GM19238 (cell line): ENCODE measurements around the gene MPDU1.
A peak's percentile ranks its signal among the peaks of the same experiment; 100 is the strongest.

ENCODE experiments used
- DNase-seq: peaks from one replicate; pipeline ENCODE4 v3.0.0; 2011; ENCODE audit warnings: low spot score; ENCODE audit not compliant: insufficient read length

Gene MPDU1

GRCh38 chr17:7583253-7584109 is at the start of gene MPDU1:
Gene MPDU1, plus strand, starts transcription at chr17:7583852. Its CDS starts 11 bp downstream, at chr17:7583863.
- DNase-seq: peak; percentile 85

- DNase-seq: no peak
Observed at GRCh38 chr17:7538050-7538449, 45.6 kb upstream of the MPDU1 start.

GRCh38 chr17:7538891-7539545 is 44.6 kb upstream of the MPDU1 start:
- DNase-seq: no peak

- DNase-seq: no peak
Observed at GRCh38 chr17:7541074-7541621, 42.5 kb upstream of the MPDU1 start.

- DNase-seq: no peak
Observed at GRCh38 chr17:7544911-7545310, 38.7 kb upstream of the MPDU1 start.

GRCh38 chr17:7548585-7549400 is 34.9 kb upstream of the MPDU1 start, which contains the start of gene TNFSF12:
Gene TNFSF12, plus strand, starts transcription at chr17:7549058. Its CDS starts 96 bp downstream, at chr17:7549154.
- no peak for DNase-seq

GRCh38 chr17:7549401-7550055 is 34.1 kb upstream of the MPDU1 start:
- no peak for DNase-seq

GRCh38 chr17:7550344-7550743 is 33.3 kb upstream of the MPDU1 start:
- no peak for DNase-seq

GRCh38 chr17:7551396-7551795 is 32.3 kb upstream of the MPDU1 start:
- no peak for DNase-seq

GRCh38 chr17:7552621-7553051 is 31.0 kb upstream of the MPDU1 start:
- no peak for DNase-seq

GRCh38 chr17:7553356-7553755 is 30.3 kb upstream of the MPDU1 start:
- no peak for DNase-seq

GRCh38 chr17:7555320-7555948 is 28.2 kb upstream of the MPDU1 start:
- DNase-seq: no peak

GRCh38 chr17:7556627-7557026 is 27.0 kb upstream of the MPDU1 start:
- DNase-seq: no peak

- no peak for DNase-seq
Observed at GRCh38 chr17:7557147-7557764, 26.4 kb upstream of the MPDU1 start.

GRCh38 chr17:7557775-7558543 is 25.7 kb upstream of the MPDU1 start:
- no peak for DNase-seq

- no peak for DNase-seq
Observed at GRCh38 chr17:7558544-7559319, 24.9 kb upstream of the MPDU1 start, which contains the start of gene TNFSF13. Gene TNFSF13, plus strand, starts transcription at chr17:7558750. Its CDS starts 290 bp downstream, at chr17:7559040.

- DNase-seq: no peak
Observed at GRCh38 chr17:7559320-7560171, 24.1 kb upstream of the MPDU1 start.
